ENCODE results near the gene C22orf31.

The C22orf31 gene

DNA sequence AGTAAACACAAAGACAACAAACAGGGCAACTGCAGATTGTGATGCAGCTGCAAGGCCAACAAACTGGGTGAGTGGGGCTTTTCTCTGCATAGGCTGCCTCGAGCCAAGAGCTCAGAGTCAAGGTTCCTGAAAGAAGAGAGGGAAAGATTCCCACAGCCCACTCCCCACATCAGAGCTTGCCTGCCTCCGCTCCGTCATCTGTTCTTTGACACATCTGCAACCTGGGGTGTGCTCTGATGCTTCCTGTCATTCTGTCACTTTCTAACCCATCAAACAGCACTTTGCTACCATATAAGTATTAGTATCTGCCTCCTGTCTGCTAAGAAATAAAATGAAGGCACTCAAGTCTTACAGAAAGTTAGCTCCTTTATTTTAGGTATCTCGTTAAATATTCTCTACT is 46.9 kb downstream of the C22orf31 start:
- no peak for DNase-seq (ENCODE audit: low read depth)
- H3K4me3 ChIP-seq (ENCODE audit: low read length) = no peak overlapping the region
- TF ChIP-seq, protein P1, sequence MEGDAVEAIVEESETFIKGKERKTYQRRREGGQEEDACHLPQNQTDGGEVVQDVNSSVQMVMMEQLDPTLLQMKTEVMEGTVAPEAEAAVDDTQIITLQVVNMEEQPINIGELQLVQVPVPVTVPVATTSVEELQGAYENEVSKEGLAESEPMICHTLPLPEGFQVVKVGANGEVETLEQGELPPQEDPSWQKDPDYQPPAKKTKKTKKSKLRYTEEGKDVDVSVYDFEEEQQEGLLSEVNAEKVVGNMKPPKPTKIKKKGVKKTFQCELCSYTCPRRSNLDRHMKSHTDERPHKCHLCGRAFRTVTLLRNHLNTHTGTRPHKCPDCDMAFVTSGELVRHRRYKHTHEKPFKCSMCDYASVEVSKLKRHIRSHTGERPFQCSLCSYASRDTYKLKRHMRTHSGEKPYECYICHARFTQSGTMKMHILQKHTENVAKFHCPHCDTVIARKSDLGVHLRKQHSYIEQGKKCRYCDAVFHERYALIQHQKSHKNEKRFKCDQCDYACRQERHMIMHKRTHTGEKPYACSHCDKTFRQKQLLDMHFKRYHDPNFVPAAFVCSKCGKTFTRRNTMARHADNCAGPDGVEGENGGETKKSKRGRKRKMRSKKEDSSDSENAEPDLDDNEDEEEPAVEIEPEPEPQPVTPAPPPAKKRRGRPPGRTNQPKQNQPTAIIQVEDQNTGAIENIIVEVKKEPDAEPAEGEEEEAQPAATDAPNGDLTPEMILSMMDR (conservative IDR thresholded peaks at IDR 0.05; ENCODE audit: low read length) = no peak

DNA sequence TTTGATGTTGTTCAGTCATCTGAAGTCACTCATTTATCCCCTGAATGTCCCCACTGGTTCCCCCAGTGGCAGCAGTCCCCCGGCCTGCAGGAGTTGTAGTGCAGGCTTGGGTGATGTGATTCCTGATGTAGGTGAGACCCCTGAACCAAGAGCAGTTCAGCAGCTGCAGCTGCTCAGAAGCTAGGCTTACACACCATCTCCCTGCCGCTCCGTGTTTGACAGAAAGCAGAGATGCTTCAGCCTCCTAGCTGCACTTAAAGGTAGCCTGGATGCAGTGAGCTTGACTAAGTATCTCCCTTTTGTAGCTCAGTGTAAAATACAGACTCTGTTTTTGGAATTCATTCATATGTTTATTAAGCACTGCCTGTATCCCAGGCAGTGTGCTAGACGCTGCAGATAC is 47.3 kb downstream of the C22orf31 start:
- no peak for DNase-seq (ENCODE audit: low read depth)
- H3K4me3 ChIP-seq (ENCODE audit: low read length) = no peak overlapping the region

DNA sequence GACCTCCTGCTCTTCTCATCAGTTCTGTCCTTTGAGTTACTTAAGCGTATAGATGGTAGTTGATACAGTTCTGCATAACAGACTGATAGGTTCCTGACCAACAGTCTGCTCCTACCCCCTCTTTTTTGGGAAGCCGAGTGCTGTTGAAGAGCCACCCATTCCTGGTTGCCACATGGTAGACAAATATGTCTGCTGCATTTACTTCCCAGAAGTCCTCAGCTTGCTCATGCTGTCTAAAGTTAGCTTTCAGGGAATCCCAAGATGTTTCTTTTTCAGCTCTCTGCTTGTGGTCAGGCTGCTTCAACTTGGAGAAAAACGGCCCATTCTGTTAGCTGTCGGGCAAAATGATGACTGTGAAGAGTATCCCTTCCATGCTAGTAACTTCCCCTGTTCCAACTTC is 48.7 kb downstream of the C22orf31 start:
- H3K4me3 ChIP-seq (ENCODE audit: low read length) = no peak overlapping the region
- TF ChIP-seq, protein P1 (conservative IDR thresholded peaks at IDR 0.05; ENCODE audit: low read length) = no peak
- DNase-seq (ENCODE audit: low read depth) = no peak

More for the DNA sequence above, 47.3 kb downstream of the C22orf31 start:
- TF ChIP-seq, protein P1 (conservative IDR thresholded peaks at IDR 0.05; ENCODE audit: low read length) = no peak

DNA sequence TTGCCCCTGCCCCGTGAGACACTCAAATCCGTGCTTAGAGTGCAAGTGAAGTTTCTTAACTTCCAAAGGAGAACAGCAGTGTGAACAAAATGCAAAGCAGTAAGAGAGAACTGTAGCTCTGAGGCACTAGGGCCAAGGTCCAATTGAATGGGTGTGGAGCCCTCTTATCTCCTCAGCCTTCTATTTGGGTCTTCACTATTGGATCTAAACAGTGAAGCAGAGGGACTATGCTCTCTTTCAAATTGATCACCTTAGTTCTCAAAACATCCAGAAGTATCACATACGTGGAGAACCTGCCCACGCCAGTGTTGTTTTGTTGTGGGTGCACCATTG is 49.6 kb downstream of the C22orf31 start:
- TF ChIP-seq, protein P1 (conservative IDR thresholded peaks at IDR 0.05; ENCODE audit: low read length) = no peak
- H3K4me3 ChIP-seq (ENCODE audit: low read length) = no peak overlapping the region
- DNase-seq (ENCODE audit: low read depth) = no peak

DNA sequence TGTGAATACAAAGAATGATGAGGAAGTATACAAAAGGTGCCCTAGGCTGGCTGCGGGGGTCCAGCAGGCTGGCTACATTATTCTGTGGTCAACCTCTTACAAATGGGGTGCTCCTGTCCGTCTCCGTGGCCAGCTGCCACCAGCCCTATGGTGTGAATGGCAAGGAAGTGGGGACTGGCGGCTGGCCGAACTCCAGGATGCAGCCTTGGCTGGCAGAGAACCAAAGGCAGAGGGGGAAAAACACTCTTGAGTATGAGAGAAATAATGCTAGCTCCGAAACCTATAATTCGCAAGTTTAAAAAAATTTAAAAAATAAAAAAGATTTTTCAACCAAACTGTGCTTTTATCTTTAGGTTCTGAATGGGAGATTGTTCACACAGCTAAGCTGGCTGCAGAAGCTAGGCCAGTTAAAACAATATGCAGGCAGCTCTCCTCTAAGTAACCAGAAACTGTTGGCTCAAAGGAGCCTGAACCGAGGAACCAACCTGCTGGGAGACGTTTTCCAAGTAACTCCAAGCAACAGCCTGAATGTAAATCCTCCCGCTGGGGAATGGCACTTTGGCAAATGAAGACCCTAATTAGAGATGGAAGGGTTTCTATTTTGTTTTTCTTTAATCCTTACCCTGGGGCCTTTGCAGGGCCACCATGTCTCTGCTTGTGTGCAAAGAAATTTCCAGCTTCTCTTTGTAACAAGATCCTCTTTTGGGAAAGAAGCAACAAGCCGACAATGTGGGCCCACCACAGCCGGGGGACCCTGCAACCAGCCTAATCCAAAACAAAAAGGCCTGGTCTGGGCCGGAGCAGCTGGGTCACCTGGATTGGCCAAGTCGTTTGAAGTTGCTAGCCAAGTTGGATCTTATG is 50.2 kb downstream of the C22orf31 start:
- DNase-seq (ENCODE audit: low read depth) = no peak
- no peak overlapping the region for H3K4me3 ChIP-seq (ENCODE audit: low read length)
- TF ChIP-seq, protein P1 (conservative IDR thresholded peaks at IDR 0.05; ENCODE audit: low read length) = no peak

DNA sequence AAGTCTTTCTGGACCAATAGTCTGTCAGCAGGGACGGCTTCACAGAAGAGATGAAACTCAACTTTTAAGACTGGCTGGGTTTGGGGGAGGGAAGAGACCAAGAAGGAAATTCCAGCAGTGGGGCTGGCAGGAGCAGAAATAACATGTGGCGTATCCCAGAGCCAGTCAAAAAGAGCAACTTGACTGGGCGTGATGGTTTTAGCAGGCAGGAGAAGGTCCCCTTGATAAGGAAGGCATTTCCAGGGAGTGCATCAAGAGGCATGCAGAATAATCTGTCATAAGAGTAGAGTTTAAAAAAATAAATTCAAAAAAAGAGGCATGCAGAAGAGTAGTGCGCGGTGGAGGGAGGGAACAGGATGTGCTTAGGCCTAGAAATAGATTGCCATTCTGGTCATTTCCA is 52.5 kb downstream of the C22orf31 start:
- no peak for DNase-seq (ENCODE audit: low read depth)
- TF ChIP-seq, protein P1 (conservative IDR thresholded peaks at IDR 0.05; ENCODE audit: low read length) = no peak
- H3K4me3 ChIP-seq (ENCODE audit: low read length) = no peak overlapping the region

Measured in AG10803 (cell line).